ENCODE measurements around the gene CCL28. TPM values are rescaled to one million over a fixed set of nuclear protein-coding genes. Genes with fewer than 3 reads are reported as not detected.

The CCL28 gene
- total RNA-seq, 1 experiment from 2014 or later, result 8.8 TPM

GRCh38 chr5:43358301-43358700 is 53.9 kb downstream of the CCL28 start:
- DNase-seq (ENCODE audit: low read depth), result no peak

- DNase-seq (ENCODE audit: low read depth), result no peak
These were observed 54.3 kb downstream of the CCL28 start for GRCh38 chr5:43357878-43358281.

- no peak for DNase-seq (ENCODE audit: low read depth)
These were observed 55.1 kb downstream of the CCL28 start for GRCh38 chr5:43357067-43357466.

GRCh38 chr5:43354774-43355173 is 57.4 kb downstream of the CCL28 start:
- DNase-seq (ENCODE audit: low read depth), result no peak

- DNase-seq (ENCODE audit: low read depth), result no peak
These were observed 58.5 kb downstream of the CCL28 start for GRCh38 chr5:43353668-43354067.

GRCh38 chr5:43352915-43353314 is 59.3 kb downstream of the CCL28 start:
- DNase-seq (ENCODE audit: low read depth), result no peak

GRCh38 chr5:43352131-43352530 is 60.1 kb downstream of the CCL28 start:
- DNase-seq (ENCODE audit: low read depth), result no peak

GRCh38 chr5:43348861-43349363 is 63.3 kb downstream of the CCL28 start:
- DNase-seq (ENCODE audit: low read depth), result no peak

- no peak for DNase-seq (ENCODE audit: low read depth)
These were observed 64.0 kb downstream of the CCL28 start for GRCh38 chr5:43348207-43348606.

- DNase-seq (ENCODE audit: low read depth), result no peak
These were observed 73.3 kb downstream of the CCL28 start for GRCh38 chr5:43338862-43339261.

- peak; percentile 11 for DNase-seq (ENCODE audit: low read depth)
These were observed 76.0 kb downstream of the CCL28 start for GRCh38 chr5:43336159-43336558.

GRCh38 chr5:43335681-43336080 is 76.5 kb downstream of the CCL28 start:
- no peak for DNase-seq (ENCODE audit: low read depth)

GRCh38 chr5:43332401-43332800 is 79.8 kb downstream of the CCL28 start:
- DNase-seq (ENCODE audit: low read depth), result no peak

Other genes starting within 250 kb of the CCL28 start
- gene NIM1K, start 220.2 kb downstream of the CCL28 start, total RNA-seq (2014; rRNA removed; shearing (Covaris generic)), result 0.88 and 1.4 TPM in 2 replicates
- 17.6 and 18.9 TPM in 2 replicates for gene HMGCS1, start 99.0 kb downstream of the CCL28 start, total RNA-seq (2014; rRNA removed; shearing (Covaris generic))
- gene TMEM267, start 71.5 kb upstream of the CCL28 start, total RNA-seq (2014; rRNA removed; shearing (Covaris generic)), result 10.3 and 17.8 TPM in 2 replicates
- gene C5orf34, start 102.8 kb upstream of the CCL28 start, total RNA-seq (2014; rRNA removed; shearing (Covaris generic)), result 14.5 and 20.3 TPM in 2 replicates
- gene PAIP1, start 144.7 kb upstream of the CCL28 start, total RNA-seq (2014; rRNA removed; shearing (Covaris generic)), result 114 and 123 TPM in 2 replicates
- 35.2 and 44.0 TPM in 2 replicates for gene NNT, start 190.8 kb upstream of the CCL28 start, total RNA-seq (2014; rRNA removed; shearing (Covaris generic))

All from RPMI7951 (cell line).